NCI-H345 treated with DMSO at 0.1 percent for 48 hours (cell line): ENCODE measurements around the gene FTO.

ENCODE experiments used
- DNase-seq: peaks from one replicate; lab custom pipeline; 2025; ENCODE audit not compliant: unreplicated experiment; lab: John Stamatoyannopoulos, UW

FTO gene

GRCh38 chr16:54197758-54198157, 493.8 kb downstream of the FTO start:
- DNase-seq, result no peak

GRCh38 chr16:54199487-54200160, 495.7 kb downstream of the FTO start:
- no peak for DNase-seq

- no peak for DNase-seq
Observed at GRCh38 chr16:54200161-54200534, 496.2 kb downstream of the FTO start.

GRCh38 chr16:54200720-54201119, 496.8 kb downstream of the FTO start:
- no peak for DNase-seq

- no peak for DNase-seq
Observed at GRCh38 chr16:54201200-54201599, 497.2 kb downstream of the FTO start.
